ENCODE data around the gene HOXA10.
A peak's percentile ranks its signal among the peaks of the same experiment; 100 is the strongest.

The HOXA10 gene

GRCh38 chr7:27165089-27165995 is 8.8 kb downstream of the HOXA10 start, which contains the start of gene HOXA9:
Gene HOXA9 (minus strand): TSS chr7:27165537. CDS start chr7:27165457, 80 bp downstream.
- DNase-seq = no peak

- no peak for DNase-seq
Observed at GRCh38 chr7:27164367-27165088, 9.6 kb downstream of the HOXA10 start.

GRCh38 chr7:27164045-27164366 is 10.1 kb downstream of the HOXA10 start:
- no peak for DNase-seq

GRCh38 chr7:27163288-27164044 is 10.7 kb downstream of the HOXA10 start:
- DNase-seq = no peak

DNA sequence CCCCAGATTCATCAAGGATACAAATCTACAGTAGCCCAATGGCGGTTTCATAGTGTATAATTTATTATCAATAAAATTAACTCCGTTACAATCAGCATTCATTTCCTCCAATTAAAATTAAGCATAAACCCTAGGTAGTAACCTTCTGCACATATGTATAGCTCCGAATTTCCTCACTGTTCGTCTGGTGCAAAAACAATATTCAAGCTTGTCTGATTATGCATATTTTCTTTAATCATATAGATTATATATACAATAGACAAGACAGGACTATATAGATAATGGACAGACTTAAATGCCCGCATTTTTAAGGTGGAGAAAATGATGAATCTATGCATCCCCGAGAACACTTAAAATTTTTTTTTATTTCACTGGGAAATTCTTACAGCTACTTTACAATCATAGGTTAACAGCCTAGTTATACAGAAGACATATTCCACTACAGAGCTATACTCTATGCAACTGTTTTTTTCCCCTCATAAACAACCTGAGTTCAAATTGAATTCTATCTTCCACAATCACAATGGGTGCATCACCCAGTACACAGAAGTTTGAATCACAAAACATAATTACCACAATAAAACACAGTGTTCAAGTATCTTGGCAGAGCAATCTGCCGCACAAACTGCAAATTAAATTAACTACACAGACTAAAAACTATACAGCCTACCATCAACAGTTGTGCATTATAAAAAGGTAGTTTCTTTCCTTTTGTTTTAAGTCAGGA is 11.4 kb downstream of the HOXA10 start:
- DNase-seq = no peak

DNA sequence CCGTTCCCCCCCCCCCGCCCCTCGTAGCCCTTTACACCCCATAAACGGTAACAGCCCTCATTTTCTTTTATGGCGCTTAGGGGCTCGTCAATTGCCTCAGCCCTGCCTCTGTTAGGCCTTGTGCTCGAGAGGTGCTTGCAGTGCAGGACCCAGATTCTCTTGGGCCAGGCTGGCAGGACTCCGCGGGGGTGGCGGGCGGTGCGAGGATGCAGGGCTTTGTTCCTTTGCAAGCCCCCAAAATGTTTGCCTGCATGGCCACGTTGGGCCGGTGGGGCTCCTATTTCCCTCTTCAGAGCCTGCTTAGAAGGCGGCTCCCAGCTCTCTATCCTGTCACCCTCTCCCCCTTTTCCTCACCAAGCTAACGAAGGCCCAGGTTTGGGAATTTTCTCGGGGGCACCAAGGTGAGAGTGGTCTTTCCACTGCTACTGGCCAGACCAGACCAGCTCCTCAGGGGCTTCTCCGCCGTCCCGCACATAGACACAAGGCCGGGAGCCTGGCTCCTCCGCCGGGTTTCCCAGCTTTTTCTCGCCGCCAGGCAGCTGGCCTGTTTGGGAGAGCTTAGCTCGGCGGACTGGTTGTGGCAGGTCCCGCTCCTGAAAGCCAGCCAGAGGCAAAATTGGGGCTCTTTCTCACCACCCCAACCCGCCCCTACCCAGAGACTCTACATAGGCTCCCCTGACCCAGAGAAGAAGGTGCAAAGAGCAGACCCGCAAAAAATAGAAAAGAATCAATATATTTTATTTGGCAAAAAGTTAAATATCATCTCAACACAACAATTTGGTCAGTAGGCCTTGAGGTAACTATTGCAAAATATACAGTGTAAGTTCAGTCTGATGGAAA is 12.2 kb downstream of the HOXA10 start:
- no peak for DNase-seq

DNA sequence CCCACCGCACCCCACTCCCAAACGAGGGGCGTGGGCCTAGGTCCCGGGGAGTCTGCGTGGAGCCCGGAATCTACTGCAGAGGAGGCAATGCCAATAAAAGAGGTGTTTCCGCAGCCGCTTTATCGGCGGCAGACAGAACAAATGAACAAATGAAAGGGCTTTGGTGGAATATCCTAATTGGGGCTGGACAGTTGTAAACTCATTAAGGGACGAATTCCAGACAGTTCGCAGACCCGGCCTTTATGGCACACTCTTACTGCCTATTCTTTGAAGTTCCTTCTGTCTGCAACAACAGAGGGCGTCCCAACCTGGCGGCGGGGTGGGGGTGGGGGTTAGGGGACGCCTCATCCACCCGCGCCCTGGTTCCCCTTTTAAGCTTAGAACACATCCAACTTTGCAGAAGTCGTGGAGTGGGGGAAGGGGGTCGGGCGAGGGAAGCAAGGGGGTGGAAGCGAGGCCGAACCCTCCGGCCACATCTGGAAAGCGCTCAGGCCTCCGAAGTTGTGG is 12.9 kb downstream of the HOXA10 start:
- no peak for DNase-seq

DNA sequence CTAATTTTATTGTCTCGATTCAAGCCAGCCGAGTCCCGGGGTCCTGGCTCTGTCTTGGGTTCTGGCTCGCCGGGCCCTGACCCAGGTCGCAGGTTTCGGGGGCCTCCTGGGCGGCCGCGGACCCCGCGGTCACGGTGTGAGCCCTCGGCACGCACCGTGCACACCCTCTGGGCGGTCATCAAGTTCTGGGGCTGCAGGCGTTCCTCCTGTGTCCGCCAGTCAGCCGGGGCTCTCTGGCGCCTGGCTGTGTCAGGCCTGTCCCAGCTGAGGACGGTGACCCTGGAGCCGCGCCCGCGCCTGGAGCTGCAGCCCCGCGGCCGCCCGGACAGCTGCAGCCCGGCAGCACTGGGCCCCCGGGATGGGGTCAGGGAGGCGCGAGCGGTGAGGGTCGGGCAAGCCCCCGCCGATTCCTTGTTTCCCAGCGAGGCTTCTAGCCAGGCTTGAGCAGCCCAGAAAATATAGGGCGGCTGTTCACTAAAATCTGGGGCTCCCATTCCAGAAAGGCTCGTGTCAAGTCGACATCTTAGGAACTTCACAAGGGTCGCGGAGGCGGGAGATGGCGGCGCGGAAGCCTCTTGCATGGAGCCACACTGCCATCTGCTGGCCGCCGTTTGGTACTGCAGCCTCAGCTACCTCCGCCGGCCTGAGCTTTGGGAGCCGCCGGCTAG is 13.4 kb downstream of the HOXA10 start:
- DNase-seq = peak; percentile 51

GRCh38 chr7:27160145-27160545 is 14.0 kb downstream of the HOXA10 start:
- DNase-seq = no peak

- no peak for DNase-seq
Observed at GRCh38 chr7:27159266-27160144, 14.6 kb downstream of the HOXA10 start.

GRCh38 chr7:27158436-27159265 is 15.5 kb downstream of the HOXA10 start:
- no peak for DNase-seq

GRCh38 chr7:27157702-27158431 is 16.3 kb downstream of the HOXA10 start:
- no peak for DNase-seq

DNA sequence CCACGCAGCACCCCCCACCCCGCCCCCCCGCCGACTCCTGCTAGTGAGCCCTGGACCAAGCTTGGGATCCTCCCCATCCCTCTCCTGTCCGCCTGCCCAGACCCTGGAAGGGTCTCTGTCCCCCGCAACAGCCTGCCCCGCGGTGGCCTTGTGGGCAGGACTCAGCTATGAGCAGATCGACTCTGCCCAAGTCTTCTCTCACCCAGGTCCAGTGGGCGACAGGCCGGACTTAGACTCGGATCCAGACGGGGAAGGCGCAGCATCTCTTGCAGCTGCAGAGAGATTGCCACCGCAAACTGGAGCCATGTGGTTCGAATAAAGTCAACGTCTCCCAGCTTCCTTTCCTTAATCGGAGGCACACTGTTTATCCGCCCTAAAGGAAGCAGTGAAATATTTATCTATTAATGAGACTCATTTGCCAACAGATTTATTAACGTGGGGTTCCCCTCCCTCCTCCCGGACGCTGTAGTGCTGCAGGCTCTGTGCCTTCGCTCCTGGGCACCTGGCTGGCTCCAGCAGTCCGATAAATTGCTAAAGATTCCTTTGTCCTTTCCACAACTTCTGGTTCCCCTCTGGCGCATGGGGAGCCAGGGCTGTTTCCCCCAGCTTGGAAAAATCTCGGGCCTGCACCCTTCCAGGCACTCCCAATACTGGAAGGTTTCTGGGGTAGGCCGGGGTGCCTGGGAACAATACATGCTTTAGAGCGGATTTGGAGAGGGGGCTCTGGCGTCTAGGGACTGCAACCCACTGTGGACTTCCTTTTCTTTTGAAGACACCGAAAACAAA is 17.0 kb downstream of the HOXA10 start:
- no peak for DNase-seq

DNA sequence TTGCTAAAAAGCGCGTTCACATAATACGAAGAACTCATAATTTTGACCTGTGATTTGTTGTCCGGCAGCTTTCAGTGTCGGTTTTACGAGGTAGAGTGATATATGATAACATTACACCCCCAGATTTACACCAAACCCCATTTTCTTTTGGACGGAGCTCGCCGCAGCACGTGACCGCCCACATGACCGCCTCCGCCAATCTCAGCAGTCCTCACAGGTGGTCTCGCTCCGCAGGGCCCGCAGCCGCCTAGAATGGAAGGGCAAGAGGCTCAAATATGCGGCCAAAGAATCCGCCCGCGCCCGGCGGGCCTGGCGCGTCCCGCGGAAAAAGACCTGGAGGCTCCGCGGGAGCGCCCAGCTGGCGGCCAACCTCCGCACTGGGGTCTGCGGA is 17.6 kb downstream of the HOXA10 start, which contains the start of gene HOXA7:
Gene HOXA7, minus strand, starts transcription at position 168 of the 391 bp plus-strand sequence. Its CDS starts 130 bp downstream, at position 38.
- no peak for DNase-seq

DNA sequence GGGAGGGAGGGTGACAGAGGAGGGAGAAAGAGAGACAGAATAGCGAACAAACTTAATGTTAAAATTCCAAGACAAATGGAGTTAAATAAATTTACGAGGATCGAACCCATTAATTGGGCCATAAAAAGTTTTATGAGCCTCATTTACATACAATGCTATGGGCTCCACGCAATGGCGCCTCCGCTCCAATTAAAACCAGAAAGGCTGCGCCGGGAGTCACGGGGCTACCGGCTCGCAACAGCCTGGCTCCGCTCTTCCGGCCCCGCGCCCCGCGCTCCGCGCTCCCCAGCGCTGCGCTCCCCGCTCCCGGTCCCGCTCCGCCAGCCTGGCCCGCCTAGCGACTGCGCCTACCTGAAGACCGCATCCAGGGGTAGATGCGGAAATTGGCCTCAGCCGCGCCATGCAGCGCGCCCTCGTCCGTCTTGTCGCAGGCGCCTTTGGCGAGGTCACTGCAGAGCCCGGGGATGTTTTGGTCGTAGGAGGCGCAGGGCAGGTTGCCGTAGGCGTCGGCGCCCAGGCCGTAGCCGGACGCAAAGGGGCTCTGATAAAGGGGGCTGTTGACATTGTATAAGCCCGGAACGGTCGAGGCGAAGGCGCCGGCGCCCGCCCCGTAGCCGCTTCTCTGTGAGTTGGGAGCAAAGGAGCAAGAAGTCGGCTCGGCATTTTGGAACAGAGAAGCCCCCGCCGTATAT is 18.2 kb downstream of the HOXA10 start:
- DNase-seq = no peak
